MG63 (cell line): ENCODE measurements around the gene ZNF487. TPM values are rescaled to one million over a fixed set of nuclear protein-coding genes. Genes with fewer than 3 reads are reported as not detected.
"Not testable (repeated sequence)": the region's sequence is repeated elsewhere in the genome, so short reads cannot be mapped to it uniquely, and the experiment has no call there.

Experiments
- DNase-seq: peaks from one replicate; pipeline ENCODE4 v3.0.0-alpha.2; 2020
- H3K27me3 ChIP-seq: fragments of 250-450 bp; sonication (Bioruptor Pico); 2 replicates; pipeline ENCODE4 v1.5.1; 2020; ENCODE audit warnings: mild to moderate bottlenecking, moderate library complexity
- H3K36me3 ChIP-seq: fragments of 250-450 bp; sonication (Bioruptor Pico); 2 replicates; pipeline ENCODE4 v1.5.1; 2020; ENCODE audit warnings: mild to moderate bottlenecking, moderate library complexity
- H3K4me3 ChIP-seq: fragments of 250-450 bp; sonication (Bioruptor Pico); 2 replicates; pipeline ENCODE4 v1.5.1; 2020; ENCODE audit warnings: mild to moderate bottlenecking, moderate library complexity
- H3K9me3 ChIP-seq: fragments of 250-450 bp; sonication (Bioruptor Pico); 2 replicates; pipeline ENCODE4 v1.5.1; 2020; ENCODE audit warnings: mild to moderate bottlenecking, moderate library complexity
- total RNA-seq: library from RNA; depleted of rRNA; stranded (reverse); fragments of >200 nt; shearing (Covaris generic); gene quantifications from 2 replicates; pipeline ENCODE4 v1.2.3, GENCODE V29; 2014; ENCODE audit warnings: low replicate concordance; rRNA removed

ZNF487 gene
- total RNA-seq = 1.3 and 5.4 TPM in 2 replicates

DNA sequence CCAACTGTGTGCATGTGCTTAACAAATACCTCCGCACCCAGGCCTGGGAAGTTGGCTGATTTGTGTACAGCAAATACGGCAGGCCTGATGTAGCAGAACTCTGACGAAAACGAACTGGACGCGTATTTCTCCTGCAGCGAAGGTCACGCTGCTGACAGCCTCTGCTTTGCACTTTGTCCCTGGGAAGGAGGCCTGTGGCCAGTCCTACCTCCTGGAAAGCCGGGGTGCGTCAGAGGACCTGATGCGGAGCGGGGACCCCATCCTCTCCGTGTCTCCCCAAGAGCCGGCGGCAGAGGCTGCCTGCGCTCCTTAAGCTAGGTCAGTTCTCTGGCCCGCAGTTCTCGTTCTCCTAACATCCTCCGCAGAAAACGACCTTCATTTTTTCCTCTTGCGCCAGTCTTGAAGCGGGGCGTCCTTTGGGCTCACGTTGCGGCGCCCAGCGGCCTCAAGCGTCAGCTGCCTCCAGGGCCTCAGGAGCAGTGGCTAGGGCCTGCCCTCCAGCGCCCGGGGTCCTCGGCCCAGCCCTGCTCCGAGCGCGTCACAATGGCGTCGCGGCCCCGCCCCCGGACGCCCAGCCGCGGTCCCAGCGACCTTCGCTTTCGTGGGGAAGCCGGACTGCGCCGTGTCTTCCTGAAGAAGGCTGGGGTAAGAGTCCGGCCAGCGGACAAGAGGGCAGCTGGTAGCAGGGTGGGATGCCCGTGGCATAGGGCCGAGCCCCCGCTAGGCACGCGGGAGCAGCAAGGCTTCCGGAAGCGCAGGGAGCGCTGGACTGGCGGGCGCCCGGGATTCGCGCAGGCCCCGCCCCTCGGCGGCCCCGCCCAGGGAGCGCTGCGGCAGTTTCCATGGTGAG, at the start of gene ZNF487:
TSS of gene ZNF487 (plus strand) at position 821 of the 850 bp plus-strand sequence. CDS start 38,703 bp downstream, outside the sequence.
- Histone ChIP-seq H3K9me3 (no peaks in the 10 kb centered on the region), H3K36me3 (no peaks in the 10 kb centered on the region), H3K27me3 (no peaks in the 10 kb centered on the region), H3K4me3 (peak within 1 kb of the TSS; percentile 93)
- peak; percentile 86 for DNase-seq

DNA sequence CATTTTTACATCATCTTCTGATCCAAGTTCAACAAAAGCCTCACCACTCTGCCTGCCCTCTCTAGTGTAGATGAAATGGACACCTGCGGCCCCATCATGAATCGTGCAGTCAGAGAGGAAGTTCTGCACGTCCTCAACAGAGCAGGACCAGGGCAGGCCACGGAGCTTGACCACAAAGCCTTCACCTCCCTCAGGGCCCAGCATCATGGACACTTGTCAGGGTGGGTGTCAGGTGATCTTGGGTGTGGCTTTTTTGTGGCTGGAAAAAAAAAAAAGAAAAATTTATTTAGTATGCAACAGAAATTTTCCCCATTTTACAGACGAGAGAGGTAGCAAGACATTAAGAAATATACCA, 49.3 kb upstream of the ZNF487 start:
- H3K9me3 ChIP-seq = no peaks in the 10 kb centered on the region
- H3K27me3 ChIP-seq = no peaks in the 10 kb centered on the region
- H3K36me3 ChIP-seq = peaks cover 77% of the 10 kb centered on the region
- H3K4me3 ChIP-seq = no peak overlapping the region
- DNase-seq = no peak

DNA sequence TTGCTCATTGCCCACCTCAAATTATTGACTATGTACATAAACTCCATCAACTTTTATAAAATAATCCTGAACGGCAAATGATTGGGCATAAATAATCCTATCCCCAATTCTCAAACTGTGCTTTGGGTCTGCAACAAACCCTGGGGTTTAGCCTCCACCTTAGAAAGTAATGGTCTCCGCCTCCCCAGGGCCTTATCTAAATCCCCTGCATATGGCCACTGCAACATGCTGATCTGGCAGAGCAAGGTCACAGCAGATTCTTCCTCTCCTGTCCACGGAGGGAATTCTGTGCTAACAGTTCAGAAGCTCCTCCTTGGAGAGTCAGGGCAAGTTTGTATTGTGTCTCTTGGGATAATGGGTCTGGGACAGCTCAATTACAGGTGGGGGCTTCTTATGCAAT, 47.0 kb upstream of the ZNF487 start:
- no peaks in the 10 kb centered on the region for H3K27me3 ChIP-seq
- no peaks in the 10 kb centered on the region for H3K9me3 ChIP-seq
- peaks cover 99% of the 10 kb centered on the region for H3K36me3 ChIP-seq
- no peak overlapping the region for H3K4me3 ChIP-seq
- no peak for DNase-seq

DNA sequence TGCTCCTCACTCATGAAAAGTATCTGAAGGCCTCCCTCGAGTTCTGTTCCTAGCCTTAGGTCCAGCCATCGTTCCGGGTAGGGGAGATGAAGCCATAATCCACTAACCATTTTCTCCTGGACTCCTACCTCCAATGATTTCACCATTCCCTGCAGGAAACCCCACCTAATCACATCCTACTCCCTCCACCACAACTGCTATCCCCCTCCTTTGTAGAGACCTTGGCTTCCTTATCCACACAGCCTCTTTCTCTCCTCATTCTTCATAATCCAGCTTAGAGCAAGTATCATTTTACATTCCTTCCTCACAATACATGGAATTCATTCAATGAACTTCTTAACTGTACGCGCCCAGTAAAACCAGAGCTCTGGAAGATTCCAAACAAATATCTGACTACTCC, 46.6 kb upstream of the ZNF487 start:
- no peak overlapping the region for H3K4me3 ChIP-seq
- no peaks in the 10 kb centered on the region for H3K9me3 ChIP-seq
- H3K36me3 ChIP-seq = peaks cover 99% of the 10 kb centered on the region
- no peak for DNase-seq
- no peaks in the 10 kb centered on the region for H3K27me3 ChIP-seq

DNA sequence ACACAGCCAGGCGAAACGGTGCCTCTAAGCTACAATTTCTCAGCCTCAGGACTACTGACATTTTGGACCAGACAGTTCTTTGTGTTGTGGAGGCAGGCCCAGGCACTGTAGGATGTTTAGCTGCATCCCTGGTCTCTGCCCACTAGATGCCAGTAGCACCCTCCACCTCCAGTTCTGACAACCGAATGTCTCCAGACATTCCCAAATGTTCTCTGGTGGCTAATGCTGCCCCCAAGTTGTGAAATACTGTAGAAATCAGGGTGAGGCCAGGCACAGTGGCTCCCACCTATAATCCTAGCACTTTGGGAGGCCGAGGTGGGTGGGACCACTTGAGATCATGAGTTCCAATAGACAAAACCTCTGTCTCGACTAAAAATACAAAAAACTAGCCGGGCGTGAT, 46.2 kb upstream of the ZNF487 start:
- no peaks in the 10 kb centered on the region for H3K9me3 ChIP-seq
- H3K36me3 ChIP-seq = peaks cover 99% of the 10 kb centered on the region
- no peak overlapping the region for H3K4me3 ChIP-seq
- no peaks in the 10 kb centered on the region for H3K27me3 ChIP-seq
- DNase-seq = no peak

DNA sequence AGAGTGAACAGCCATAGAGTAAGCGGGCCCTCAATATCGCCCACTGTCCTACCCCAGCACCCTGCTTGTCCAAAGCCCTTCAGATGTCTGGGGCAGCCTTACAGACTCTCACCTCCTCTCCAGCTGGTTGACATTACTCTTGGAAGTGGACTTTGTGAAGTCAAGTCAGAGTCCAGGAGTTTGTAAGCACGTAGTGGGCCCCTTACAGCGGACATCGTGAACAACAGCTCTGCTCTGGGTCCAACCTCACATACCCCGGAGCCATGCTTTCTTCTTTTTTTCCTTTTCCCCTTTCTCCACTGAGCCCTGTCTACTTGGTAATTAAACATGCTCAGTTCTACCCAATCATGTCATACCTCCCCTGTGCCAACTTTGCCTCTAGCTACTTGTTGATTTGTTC, 45.4 kb upstream of the ZNF487 start:
- H3K27me3 ChIP-seq = no peaks in the 10 kb centered on the region
- H3K9me3 ChIP-seq = no peaks in the 10 kb centered on the region
- peaks cover 98% of the 10 kb centered on the region for H3K36me3 ChIP-seq
- no peak for DNase-seq
- H3K4me3 ChIP-seq = no peak overlapping the region

DNA sequence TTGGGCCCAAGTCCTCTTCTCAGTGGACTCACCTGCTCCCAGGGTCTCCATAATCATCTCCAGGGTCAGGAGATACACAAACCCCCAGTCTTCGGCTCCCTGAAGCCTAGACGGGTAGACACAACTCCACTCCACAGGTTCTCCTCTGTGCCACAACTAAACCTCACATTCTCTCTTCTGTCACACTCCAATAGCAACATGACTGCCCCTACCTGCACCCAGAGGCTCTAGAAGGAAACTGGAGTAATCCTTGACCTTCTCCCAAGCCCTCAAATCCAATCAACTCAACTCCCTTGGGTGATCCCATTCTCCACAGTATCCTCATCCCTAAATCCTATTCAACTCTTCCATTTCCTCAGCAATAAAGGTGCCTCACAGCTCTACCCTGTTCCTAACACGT, 44.2 kb upstream of the ZNF487 start:
- peaks cover 92% of the 10 kb centered on the region for H3K36me3 ChIP-seq
- DNase-seq = no peak
- H3K9me3 ChIP-seq = no peaks in the 10 kb centered on the region
- H3K27me3 ChIP-seq = no peaks in the 10 kb centered on the region
- no peak overlapping the region for H3K4me3 ChIP-seq

DNA sequence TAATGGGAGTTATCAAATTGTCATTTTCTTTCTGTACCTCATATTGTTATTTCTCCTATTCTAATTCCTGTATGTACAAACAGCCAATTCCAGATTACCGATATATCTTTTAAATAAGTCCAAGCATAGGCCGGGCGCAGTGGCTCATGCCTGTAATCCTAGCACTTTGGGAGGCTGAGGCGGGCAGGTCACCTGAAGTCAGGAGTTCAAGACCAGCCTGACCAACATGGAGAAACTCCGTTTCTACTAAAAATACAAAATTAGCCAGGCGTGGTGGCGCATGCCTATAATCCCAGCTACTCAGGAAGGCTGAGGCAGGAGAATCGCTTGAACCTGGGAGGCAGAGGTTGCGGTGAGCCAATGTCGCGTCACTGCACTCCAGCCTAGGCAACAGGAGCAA, 43.7 kb upstream of the ZNF487 start:
- not testable (repeated sequence) for DNase-seq, H3K4me3 ChIP-seq, H3K27me3 ChIP-seq, H3K9me3 ChIP-seq
- peaks cover 92% of the 10 kb centered on the region for H3K36me3 ChIP-seq

DNA sequence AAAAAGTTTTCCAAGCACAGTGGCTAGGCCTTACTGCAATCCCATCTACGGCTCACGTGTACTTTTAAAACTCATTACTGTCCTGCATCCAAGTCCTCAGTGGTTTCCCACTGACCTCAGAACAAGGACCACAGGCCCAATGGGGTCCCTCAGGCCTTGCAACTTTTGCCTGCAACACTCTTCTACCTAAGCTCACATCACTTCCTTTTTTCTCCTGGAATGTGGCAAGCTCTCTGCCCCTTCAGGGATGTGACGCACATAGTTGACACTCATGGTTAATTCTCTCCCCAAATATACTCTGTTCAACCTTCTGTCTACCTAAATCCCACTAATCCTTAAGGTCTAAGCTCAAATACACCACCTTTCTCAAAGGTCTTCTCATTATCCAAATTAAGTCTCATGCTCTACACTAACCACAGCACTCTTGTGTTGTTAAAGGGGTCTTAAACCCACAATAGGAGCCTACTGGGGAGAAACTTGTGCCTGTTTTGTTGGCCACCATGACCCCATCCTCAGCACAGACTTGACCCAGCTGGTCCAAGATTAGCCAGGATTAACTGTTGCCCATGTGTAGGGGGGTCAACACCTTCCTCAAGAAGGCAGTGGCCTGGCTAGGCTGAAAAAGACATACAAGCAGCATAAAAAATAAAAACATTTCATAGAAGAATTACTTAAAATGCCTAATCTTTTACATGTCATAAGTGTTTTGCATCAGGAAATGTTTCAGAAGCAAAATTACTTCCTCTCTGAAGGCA, 43.1 kb upstream of the ZNF487 start:
- H3K9me3 ChIP-seq = no peaks in the 10 kb centered on the region
- no peaks in the 10 kb centered on the region for H3K27me3 ChIP-seq
- no peak for DNase-seq
- H3K4me3 ChIP-seq = no peak overlapping the region
- peaks cover 92% of the 10 kb centered on the region for H3K36me3 ChIP-seq

DNA sequence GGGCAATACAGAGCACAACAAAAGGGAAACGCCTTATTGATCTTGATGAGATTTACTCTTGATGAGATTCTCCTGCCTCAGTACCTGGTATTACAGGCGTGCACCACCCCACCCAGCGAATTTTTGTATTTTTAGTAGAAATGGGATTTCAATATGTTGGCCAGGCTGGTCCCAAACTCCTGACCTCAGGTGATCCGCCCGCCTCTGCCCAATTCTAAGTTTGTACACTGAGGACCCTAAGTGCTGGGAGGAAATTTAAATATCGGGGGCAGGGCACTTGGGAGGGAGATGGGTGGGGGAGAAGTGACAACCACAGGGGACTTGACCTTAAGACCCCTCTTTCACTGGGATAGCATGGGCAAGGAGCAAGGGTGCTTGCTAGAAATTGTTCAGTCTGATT, 42.0 kb upstream of the ZNF487 start:
- DNase-seq = no peak
- peaks cover 94% of the 10 kb centered on the region for H3K36me3 ChIP-seq
- H3K9me3 ChIP-seq = no peaks in the 10 kb centered on the region
- H3K27me3 ChIP-seq = no peaks in the 10 kb centered on the region
- H3K4me3 ChIP-seq = no peak overlapping the region

DNA sequence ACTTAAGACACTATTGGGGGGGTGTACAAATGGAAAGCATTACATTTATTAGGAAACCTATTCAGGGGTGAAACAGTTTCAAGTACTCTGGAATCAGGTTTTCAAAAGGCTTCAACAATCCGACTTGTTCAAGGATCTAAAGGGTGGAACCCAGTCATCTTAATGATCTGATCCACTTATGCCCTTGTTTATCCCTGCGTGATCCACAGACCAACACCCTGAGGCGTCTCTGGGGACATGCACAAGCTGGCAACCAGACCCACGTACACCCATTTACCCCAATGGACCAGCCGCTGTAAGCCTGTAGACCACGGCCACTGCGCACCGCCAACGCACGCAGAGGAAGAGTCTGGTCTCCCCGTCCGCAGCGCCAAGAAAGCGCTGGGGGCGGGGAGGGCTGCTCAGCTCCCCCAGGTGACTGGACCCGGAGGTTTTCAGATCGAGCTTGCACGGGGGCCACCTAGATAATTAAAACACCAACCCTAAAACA, 41.3 kb upstream of the ZNF487 start:
- Histone ChIP-seq H3K36me3 (peaks cover 93% of the 10 kb centered on the region), H3K9me3 (no peaks in the 10 kb centered on the region), H3K27me3 (no peaks in the 10 kb centered on the region), H3K4me3 (no peak overlapping the region)
- DNase-seq = no peak

DNA sequence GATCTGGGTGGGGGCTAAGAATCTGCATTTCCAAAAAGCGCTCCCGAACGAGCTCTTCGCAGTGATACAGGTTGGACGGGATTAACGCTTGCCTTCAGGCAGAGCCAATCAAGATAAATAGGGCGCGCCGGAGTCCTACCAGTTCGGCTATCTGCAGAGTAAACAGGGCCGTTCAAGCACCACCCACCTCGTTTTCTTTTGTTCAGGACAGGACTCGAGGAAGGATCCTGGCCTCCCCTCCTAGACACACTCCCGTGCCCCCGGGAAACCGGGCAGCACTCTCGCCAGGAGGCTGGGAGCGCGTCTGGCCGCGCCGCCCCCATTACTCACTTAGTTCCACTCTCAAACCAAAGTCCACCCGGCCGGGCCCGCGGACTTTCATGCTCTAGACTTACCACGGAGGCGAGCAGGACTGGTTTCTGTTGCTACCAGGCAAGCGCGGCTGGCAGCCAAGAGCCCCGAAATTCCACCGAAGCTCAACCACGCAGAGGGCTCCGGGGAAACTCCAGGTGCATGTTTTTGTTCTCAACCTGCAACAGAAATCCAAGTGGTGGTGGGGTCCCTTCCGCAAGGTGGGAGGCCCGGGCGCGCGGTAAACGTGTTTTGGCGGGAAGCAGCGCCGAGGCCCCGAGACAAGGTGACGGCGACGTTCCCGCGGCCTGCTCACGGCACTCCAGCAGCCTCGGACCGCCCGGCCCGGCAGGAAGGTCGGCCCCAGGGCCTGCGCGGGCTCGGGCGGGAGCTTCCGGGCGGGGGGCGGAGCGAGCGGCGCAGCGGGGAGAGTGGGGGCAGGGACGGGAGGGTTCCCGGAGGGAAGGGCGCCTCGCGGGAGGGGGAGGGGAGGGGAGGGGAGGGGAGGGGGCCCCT, 40.6 kb upstream of the ZNF487 start:
- no peak for DNase-seq
- Histone ChIP-seq H3K4me3 (no peak overlapping the region), H3K27me3 (no peaks in the 10 kb centered on the region), H3K9me3 (no peaks in the 10 kb centered on the region), H3K36me3 (peaks cover 93% of the 10 kb centered on the region)

DNA sequence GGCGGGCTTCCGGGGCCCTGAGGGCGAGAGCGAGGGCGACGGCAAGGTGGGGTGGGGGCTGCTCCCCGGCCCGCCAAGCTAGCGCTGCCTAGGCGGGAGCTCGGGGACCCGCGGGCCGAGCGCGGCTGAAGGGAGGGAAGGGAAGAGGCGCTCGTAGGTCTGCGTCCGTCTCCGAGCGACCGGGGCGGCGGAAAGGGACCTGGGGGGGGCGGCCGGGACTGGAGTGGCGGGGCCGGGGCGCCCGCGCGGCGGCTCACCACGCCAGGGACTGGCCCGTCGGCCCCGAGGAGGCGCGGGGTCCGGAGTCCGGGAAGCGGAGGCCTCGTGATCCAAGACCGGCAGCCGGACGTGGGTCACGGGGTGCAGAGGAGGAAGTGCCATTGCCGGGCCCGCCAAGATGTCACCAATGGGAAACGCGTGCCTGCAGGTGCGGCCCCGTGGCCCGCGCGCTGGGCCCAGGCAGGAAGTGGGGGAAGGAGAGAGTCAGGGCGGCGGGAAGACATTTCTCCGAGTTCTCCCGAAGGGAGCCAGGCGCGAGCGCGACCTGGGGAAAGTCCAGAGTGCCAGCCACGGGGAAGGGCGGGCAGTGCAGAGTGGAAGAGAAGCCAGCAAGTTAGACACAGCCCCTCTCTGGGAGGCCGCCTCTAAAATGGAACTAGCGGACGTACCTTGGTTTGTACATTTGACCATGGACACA, 39.8 kb upstream of the ZNF487 start:
- no peak for DNase-seq
- no peak overlapping the region for H3K4me3 ChIP-seq

DNA sequence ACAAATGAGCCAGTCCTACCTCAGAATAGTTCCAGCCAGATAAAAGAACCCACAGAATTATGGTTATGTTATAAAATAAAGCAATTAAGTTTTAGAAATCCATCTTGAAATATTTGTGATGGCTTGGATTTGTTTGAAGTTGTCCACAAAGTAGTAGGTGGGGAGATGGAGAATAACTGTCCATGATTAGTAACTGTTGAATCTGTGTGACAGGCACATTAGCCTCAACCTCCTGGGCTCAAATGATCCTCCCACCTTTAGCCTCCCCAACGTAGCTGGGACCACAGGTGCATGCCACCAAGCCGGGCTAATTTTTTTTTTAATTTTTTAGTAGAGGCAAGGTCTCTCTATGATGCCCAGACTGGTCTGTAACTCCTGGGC, 38.0 kb upstream of the ZNF487 start:
- H3K4me3 ChIP-seq = no peak overlapping the region
- no peaks in the 10 kb centered on the region for H3K27me3 ChIP-seq
- H3K9me3 ChIP-seq = no peaks in the 10 kb centered on the region
- H3K36me3 ChIP-seq = peaks cover 92% of the 10 kb centered on the region
- DNase-seq = no peak

More for the DNA sequence above, 39.8 kb upstream of the ZNF487 start:
- peaks cover 93% of the 10 kb centered on the region for H3K36me3 ChIP-seq
- H3K9me3 ChIP-seq = no peaks in the 10 kb centered on the region
- H3K27me3 ChIP-seq = no peaks in the 10 kb centered on the region

DNA sequence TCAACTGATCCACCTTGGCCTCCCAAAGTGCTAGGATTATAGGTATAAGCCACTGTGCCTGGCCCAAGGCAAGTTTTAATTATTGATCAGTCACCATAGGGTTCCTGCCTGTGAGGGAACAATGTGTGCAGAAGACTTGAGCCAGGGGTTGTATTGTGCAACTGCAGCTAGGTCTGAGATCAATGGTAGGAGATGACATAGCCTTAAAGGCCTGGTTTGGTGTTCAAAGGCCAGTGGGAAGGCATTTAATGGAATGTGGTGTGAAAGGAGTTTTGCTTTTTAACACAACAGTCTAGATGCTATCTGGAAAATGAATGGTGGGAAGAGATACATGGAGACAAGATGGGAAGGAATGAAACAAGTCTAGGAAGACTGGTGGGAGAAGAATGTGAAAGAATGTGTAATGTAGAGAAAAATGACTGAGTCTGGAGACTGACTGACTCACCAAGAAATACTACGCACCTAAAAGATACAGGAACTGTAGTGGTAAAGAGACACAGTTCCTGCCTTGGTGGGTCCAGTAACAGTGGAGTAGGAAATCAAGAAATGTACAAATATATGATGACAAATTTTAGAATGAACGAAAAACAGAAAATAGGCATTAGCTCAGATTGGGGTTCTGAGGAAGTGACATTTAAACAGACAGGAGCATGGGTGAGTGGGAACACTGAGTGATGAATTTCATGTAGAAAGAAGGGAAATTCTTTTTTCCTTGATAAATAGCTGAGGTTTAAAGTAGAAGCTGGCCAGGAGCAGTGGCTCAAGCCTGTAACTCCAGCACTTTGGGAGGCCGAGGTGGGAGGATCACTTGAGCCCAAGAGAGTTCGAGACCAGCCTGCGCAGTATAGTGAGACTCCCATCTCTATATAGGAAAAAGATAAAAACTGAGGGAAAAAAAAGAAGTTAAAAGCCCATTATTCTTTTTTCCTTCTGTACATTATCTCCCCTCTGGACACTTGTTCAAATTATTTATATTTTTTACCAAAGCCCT, 37.3 kb upstream of the ZNF487 start:
- H3K9me3 ChIP-seq = no peaks in the 10 kb centered on the region
- DNase-seq = no peak
- H3K36me3 ChIP-seq = peaks cover 90% of the 10 kb centered on the region
- no peak overlapping the region for H3K4me3 ChIP-seq
- no peaks in the 10 kb centered on the region for H3K27me3 ChIP-seq
